Cardiac septum (tissue), 1 donor: ENCODE measurements around the gene NAXE. TPM values are rescaled to one million over a fixed set of nuclear protein-coding genes. Genes with fewer than 3 reads are reported as not detected.
A peak's percentile ranks its signal among the peaks of the same experiment; 100 is the strongest.
"Not testable (repeated sequence)": the region's sequence is repeated elsewhere in the genome, so short reads cannot be mapped to it uniquely, and the experiment has no call there.

Source experiments
- DNase-seq: peaks from one replicate; pipeline ENCODE4 v3.0.0-alpha.2; 2020; ENCODE audit warnings: low spot score
- intact Hi-C: fragments of 100-400 bp; cut with DNase I; formaldehyde crosslinking; loops from one replicate; pipeline ENCODE4 v1.14.0; 2022
- total RNA-seq: library from RNA; stranded (reverse); fragmentation: NEBNext Ultra II Directional; extraction: Animal tissue kit (Norgen Biotek cat#: 25700); gene quantifications from one replicate; pipeline ENCODE4 v1.2.1, GENCODE V29; 2021
- donor health status: DM: no; HTN: no; CAD: no.

The NAXE gene
- total RNA-seq, 1 donor from 2014 or later, result 91.4 TPM

DNA sequence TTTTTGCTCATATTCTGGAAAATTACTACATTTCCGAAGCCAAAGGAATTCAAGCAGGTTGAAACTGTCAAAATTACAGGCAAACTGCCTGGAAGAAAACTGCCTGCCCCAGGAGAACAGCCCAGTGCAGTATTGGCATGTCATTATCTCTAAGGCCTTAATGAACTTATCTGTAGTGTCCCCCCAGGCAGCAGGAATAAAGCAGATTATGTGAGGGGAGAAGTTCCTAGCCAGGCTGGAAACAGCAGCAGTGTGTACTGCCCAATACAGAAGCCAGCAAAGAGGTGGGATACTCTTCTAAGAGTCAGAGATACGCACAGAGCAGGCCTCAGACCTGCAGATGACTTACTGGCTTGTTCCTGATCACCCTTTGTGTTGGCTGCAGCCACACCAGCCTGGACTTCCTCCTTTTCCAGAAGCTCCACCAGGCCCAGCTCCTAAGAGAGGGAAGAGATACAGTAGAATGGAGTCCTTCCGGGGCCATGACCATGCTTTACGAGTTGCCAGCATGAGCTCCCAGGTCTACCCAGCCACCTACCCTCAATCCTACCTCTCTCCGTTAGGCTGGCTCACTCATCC is 30.9 kb upstream of the NAXE start:
- intact Hi-C loops, result no loop called here
- DNase-seq, result peak; percentile 31

- intact Hi-C loops, result no loop called here
- no peak for DNase-seq
Observed at GRCh38 chr1:156565519-156565918, 26.1 kb upstream of the NAXE start.

- intact Hi-C loops, result no loop called here
- no peak for DNase-seq
Observed at GRCh38 chr1:156566436-156566835, 25.1 kb upstream of the NAXE start.

DNA sequence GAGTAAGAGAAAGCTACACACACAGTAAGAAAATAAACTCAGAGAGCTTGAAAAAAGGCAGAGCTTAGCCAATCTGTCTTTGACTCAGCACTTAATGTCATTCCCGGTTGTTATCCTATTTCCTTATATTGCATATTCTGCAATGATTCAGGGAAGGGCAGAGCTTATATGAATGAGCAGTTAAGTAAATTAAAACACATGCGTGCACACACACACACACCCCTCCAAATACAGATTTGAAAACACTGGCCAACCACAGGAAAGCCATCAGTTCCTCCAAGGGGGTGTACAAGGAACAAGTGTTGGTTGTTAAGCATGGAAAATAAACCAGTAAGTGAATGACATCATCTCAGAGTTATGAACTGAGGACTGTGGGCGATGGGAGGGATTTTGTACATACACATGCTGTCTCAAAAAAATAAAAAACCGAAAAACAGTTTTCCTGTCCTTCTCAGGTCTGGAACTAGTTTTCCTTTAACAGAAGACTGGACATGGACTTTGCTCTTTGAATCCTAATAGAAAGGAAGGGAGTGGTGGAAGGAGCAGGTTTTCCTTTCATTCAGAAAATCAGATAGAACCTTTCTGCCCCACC is 20.2 kb upstream of the NAXE start:
- no peak for DNase-seq
- intact Hi-C loops, result no loop called here

GRCh38 chr1:156571919-156572662 is 19.5 kb upstream of the NAXE start, which contains the start of gene IQGAP3:
Gene IQGAP3, minus strand, starts transcription at chr1:156572565. Its CDS starts 36 bp downstream, at chr1:156572529.
- intact Hi-C loops, result no loop called here
- peak; percentile 89 for DNase-seq

DNA sequence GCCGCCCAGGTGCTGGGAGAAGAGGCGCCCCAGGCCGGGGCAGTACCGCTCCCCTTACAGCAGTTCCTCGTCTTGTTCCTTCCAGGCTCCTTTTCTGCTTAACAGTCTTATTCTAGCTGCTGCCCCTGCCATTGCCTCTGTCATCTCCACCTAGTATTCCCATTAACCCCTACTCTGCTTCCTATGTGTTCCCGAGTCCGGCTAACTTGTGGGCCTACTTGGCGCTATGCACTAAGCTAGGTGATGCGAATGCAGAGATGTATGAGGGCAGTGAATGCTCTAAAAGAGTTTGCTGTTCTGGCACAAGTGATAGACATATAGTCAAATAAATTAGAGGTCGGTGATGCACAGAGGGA is 18.9 kb upstream of the NAXE start:
- intact Hi-C loops, result no loop called here
- DNase-seq, result no peak

DNA sequence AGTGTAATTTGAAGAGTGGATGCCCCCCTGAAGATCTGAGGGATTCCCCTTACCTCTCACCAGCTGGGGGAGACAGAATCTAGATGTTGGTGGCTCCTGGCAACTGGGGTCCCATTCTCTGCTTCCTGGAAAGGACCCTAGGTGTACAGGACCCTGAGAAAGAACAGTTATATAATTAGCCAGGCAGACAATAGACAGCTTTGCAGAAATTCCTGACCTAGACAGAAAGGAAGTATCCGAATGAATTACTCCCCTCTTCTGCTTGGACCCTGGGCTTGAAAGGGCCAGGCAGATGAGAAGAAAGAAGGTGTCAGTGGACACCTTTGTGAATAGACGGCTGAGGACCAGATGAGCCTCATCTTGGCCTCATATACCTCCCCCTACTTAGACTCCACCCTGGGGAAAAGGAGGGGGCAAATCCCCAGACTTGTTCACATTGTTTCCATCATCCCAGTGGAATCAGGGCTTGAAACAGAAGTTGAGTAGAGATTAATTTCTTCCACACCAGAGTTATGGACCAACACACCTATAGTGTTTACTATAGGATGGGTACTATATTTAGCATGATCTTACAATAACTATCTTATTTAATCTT is 17.4 kb upstream of the NAXE start:
- intact Hi-C loops, result no loop called here
- DNase-seq, result no peak

- no peak for DNase-seq
- intact Hi-C loops, result no loop called here
Observed at GRCh38 chr1:156577550-156577949, 14.0 kb upstream of the NAXE start.

DNA sequence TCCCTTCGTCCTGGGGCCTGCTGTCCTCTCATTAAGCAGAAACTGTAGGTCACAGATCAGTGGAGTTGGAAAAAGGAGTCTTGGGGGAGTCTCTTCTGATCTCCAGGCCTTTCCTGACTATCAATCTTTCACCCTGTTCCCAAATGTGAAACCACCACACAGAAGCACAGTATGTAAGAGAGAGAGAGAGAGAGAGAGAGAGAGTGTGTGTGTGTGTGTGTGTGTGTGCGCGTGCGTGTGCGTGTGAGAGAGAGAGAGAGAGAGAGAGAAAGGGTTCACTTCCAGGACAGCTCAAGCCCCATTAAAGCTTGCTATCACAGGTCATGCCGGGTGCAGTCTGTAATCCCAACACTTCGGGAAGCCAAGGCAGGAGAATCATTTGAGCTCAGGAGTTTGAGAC is 13.5 kb upstream of the NAXE start:
- no peak for DNase-seq
- intact Hi-C loops, result no loop called here

- DNase-seq, result no peak
- intact Hi-C loops, result no loop called here
Observed at GRCh38 chr1:156579472-156579871, 12.1 kb upstream of the NAXE start, which contains the start of gene TTC24. Gene TTC24, plus strand, starts transcription at chr1:156579723. Its CDS starts 1,642 bp downstream, at chr1:156581365.

GRCh38 chr1:156581661-156582387 is 9.8 kb upstream of the NAXE start:
- intact Hi-C loops, result loop anchor here (5.0 kb wide), 1 partner anchor 75 kb away; no protein-coding TSS in a partner anchor
- no peak for DNase-seq

DNA sequence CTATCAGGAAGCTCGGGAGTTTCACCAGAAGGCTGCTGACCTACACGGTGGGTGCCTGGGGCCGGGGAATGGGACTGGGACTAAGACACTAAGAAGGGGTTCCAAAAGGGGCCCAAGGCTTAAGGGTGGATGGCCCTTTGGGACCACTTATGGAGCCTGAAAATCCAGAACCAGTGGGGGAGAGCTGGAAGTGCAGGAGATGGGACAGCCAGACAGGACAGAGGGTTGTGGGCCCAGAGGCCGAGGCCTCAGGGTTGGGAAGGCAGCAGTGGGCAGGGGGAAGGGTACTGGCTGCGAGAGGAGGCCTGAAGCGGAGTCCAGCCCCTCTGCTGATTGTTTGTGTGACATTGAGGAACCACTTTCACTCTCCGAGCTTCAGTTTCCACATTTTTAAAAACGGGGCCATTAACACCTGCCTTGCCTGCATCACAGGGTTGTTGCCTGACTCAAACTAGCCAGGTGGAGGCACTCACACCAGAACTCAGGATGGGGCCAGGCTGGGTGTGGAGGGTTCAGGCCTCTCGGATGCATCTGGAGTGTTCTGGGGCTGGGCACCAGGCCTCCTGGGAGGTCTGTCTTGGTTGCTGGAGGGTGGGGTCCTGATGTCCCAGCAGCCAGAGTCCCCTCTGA is 9.1 kb upstream of the NAXE start:
- intact Hi-C loops, result loop anchor here (5.0 kb wide), 1 partner anchor 75 kb away; no protein-coding TSS in a partner anchor
- no peak for DNase-seq

DNA sequence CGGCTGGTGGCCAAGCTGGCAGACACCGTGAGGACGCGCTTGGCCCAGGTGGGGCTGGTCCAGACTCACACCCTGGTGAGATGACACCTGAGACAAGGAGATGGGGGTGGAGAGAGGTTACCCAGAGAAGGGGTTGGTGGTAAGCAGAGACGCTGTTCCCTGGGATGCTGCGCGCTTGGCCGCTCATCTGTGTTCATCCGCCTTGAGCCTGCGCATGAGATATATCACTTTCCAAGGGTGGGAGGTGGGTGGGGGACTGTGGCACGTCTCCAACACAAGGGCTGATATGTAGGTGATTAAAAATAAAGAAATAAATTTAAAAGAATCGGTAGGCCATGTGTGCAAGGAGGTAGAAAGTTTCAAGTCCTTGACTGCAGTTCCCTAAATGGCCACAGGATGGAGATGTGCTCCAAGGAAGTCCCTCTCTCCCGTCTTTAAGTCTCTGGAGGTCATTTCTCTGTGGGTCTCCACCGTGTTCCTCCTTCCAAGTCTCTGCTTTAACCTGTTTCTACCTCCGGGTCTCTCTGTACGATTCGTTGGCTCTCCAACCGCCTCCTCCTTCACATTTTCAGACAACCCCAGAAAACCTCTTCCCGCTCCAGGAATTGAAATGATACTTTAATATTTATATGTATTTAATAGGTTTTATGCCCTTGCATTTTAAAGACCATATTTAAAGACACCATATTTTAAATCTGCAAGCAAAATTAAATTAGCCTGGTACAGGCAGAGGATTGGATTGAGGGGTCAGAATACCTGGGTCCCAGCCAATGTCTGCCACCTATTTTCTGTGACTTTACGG is 7.6 kb upstream of the NAXE start:
- no peak for DNase-seq
- intact Hi-C loops, result loop anchor here (5.0 kb wide), 1 partner anchor 73 kb away; no protein-coding TSS in a partner anchor

DNA sequence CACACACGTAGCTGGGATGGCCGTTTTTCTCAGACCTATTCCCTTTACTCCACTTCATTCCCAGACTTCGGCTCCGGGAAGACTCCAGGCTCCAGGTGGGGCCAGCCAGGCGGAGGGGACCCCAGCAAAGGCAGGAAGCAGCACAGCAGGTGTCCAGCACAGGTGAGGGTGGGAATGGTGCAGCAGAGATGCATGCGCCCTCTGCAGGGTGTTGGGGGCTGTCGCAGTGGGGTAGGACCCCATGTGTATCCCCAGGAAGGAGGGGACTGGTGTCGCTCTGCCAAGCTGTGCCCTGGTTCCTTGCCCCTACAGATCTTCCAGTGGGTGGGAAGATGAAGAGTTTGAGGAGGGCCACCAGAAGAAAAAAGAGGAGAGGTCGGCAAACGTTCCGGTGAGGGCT is 6.8 kb upstream of the NAXE start:
- intact Hi-C loops, result loop anchor here (5.0 kb wide), 1 partner anchor 72 kb away; no protein-coding TSS in a partner anchor
- DNase-seq, result no peak

GRCh38 chr1:156586323-156586722 is 5.3 kb upstream of the NAXE start:
- intact Hi-C loops, result loop anchor here (2.0 kb wide), 1 partner anchor 20 kb away; no protein-coding TSS in a partner anchor
- DNase-seq, result no peak

- DNase-seq, result no peak
- intact Hi-C loops, result loop anchor here (2.0 kb wide), 1 partner anchor 20 kb away; no protein-coding TSS in a partner anchor
Observed at GRCh38 chr1:156586892-156587477, 4.6 kb upstream of the NAXE start.

- intact Hi-C loops, result loop anchor here (2.0 kb wide), 1 partner anchor 19 kb away; no protein-coding TSS in a partner anchor
- not testable (repeated sequence) for DNase-seq
Observed at GRCh38 chr1:156587927-156588326, 3.6 kb upstream of the NAXE start.

DNA sequence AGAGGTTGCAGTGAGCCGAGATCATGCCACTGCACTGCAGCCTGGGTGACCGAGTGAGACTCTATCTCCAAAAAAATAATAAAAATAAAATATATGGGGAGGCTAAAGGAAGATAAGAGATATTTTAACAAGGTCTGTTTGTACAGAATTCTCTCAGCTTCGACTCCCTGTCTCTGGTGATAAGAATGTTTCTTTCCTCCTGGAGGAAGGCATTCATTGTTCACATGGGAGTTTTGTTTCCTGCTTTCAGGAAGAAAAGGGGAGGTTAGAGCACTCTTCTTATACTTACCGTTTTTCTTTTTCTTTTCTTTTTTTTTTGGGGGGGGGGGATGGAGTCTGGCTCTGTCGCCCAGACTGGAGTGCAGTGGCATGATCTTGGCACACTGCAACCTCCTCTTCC is 2.0 kb upstream of the NAXE start:
- DNase-seq, result no peak
- intact Hi-C loops, result no loop called here
